SK-N-SH treated with all-trans-retinoic acid at 6 μM for 48 hours (cell line): ENCODE results near the gene GATC.
A peak's percentile ranks its signal among the peaks of the same experiment; 100 is the strongest.

Experiments used
- ATAC-seq: fragments of 200-7000 bp; cut with Tn5 transposase; 3 replicates; pipeline ENCODE4 v1.9.1; 2020; ENCODE audit warnings: mild to moderate bottlenecking, moderate library complexity
- BACH2 ChIP-seq: fragments of 250-450 bp; sonication (Bioruptor Pico); IDR thresholded peaks from 2 replicates; pipeline ENCODE4 v1.9.0; 2021; ENCODE audit warnings: mild to moderate bottlenecking, borderline replicate concordance
- CSRNP3 ChIP-seq: fragments of 250-450 bp; sonication (Bioruptor Pico); IDR thresholded peaks from 2 replicates; pipeline ENCODE4 v1.5.1; 2021; ENCODE audit warnings: mild to moderate bottlenecking, moderate library complexity
- ESRRG ChIP-seq: fragments of 250-450 bp; sonication (Bioruptor Pico); IDR thresholded peaks from 2 replicates; pipeline ENCODE4 v1.6.1; 2021; ENCODE audit warnings: mild to moderate bottlenecking
- GLIS3 ChIP-seq: fragments of 250-450 bp; sonication (Bioruptor Pico); IDR thresholded peaks from 2 replicates; pipeline ENCODE4 v1.5.0; 2020; ENCODE audit warnings: mild to moderate bottlenecking, moderate library complexity
- ISL1 ChIP-seq: fragments of 250-450 bp; sonication (Bioruptor Pico); IDR thresholded peaks from 2 replicates; pipeline ENCODE4 v2.1.2; 2022; ENCODE audit warnings: mild to moderate bottlenecking, moderate library complexity
- OSR1 ChIP-seq: fragments of 250-450 bp; sonication (Bioruptor Pico); IDR thresholded peaks from 2 replicates; pipeline ENCODE4 v1.8.0; 2022; ENCODE audit warnings: moderate library complexity, mild to moderate bottlenecking, inconsistent platforms
- PATZ1 ChIP-seq: fragments of 250-450 bp; sonication (Bioruptor Pico); IDR thresholded peaks from 2 replicates; pipeline ENCODE4 v1.8.0; 2020; ENCODE audit warnings: mild to moderate bottlenecking, moderate library complexity, borderline replicate concordance
- POU6F1 ChIP-seq: fragments of 250-450 bp; sonication (Bioruptor Pico); IDR thresholded peaks from 2 replicates; pipeline ENCODE4 v1.8.0; 2021; ENCODE audit warnings: low read depth, mild to moderate bottlenecking, moderate library complexity, borderline replicate concordance
- PPARA ChIP-seq: fragments of 250-450 bp; sonication (Bioruptor Pico); IDR thresholded peaks from 2 replicates; pipeline ENCODE4 v1.5.0; 2020; ENCODE audit warnings: mild to moderate bottlenecking, borderline replicate concordance
- RARB ChIP-seq: fragments of 250-450 bp; sonication (Bioruptor Pico); IDR thresholded peaks from 2 replicates; pipeline ENCODE4 v1.8.0; 2021; ENCODE audit warnings: mild to moderate bottlenecking, moderate library complexity
- SNAI2 ChIP-seq: fragments of 250-450 bp; sonication (Bioruptor Pico); IDR thresholded peaks from 2 replicates; pipeline ENCODE4 v1.5.0; 2020; ENCODE audit warnings: mild to moderate bottlenecking, moderate library complexity
- TCF4 ChIP-seq: fragments of 250-450 bp; sonication (Bioruptor Pico); IDR thresholded peaks from 2 replicates; pipeline ENCODE4 v1.8.0; 2021; ENCODE audit warnings: mild to moderate bottlenecking, moderate library complexity, borderline replicate concordance
- TOX ChIP-seq: fragments of 250-450 bp; sonication (Bioruptor Pico); IDR thresholded peaks from 2 replicates; pipeline ENCODE4 v1.8.0; 2021; ENCODE audit warnings: mild to moderate bottlenecking, moderate library complexity, borderline replicate concordance
- TSHZ2 ChIP-seq: fragments of 250-450 bp; sonication (Bioruptor Pico); IDR thresholded peaks from 2 replicates; pipeline ENCODE4 v1.5.0; 2020; ENCODE audit warnings: mild to moderate bottlenecking, moderate library complexity
- ZC3H10 ChIP-seq: fragments of 250-450 bp; sonication (Bioruptor Pico); IDR thresholded peaks from 2 replicates; pipeline ENCODE4 v1.5.1; 2021; ENCODE audit warnings: mild to moderate bottlenecking, moderate library complexity
- ZFP3 ChIP-seq: fragments of 250-450 bp; sonication (Bioruptor Pico); IDR thresholded peaks from 2 replicates; pipeline ENCODE4 v1.5.0; 2020; ENCODE audit warnings: mild to moderate bottlenecking, moderate library complexity
- ZFP30 ChIP-seq: fragments of 450-650 bp; formaldehyde crosslinking; IDR thresholded peaks from 2 replicates; pipeline ENCODE4 v1.5.0; 2022; ENCODE audit warnings: mild to moderate bottlenecking, moderate library complexity
- ZNF565 ChIP-seq: fragments of 450-650 bp; formaldehyde crosslinking; conservative IDR thresholded peaks from 2 replicates; pipeline ENCODE4 v1.5.0; 2020; ENCODE audit warnings: low read depth, mild to moderate bottlenecking, moderate library complexity
- ZNF70 ChIP-seq: fragments of 450-650 bp; formaldehyde crosslinking; IDR thresholded peaks from 2 replicates; pipeline ENCODE4 v1.5.0; 2020; ENCODE audit warnings: mild to moderate bottlenecking, moderate library complexity
- ZNF8 ChIP-seq: fragments of 450-650 bp; formaldehyde crosslinking; IDR thresholded peaks from 2 replicates; pipeline ENCODE4 v1.5.0; 2020; ENCODE audit warnings: mild to moderate bottlenecking, moderate library complexity
- TF ChIP-seq, protein P1 (sequence below): fragments of 250-450 bp; sonication (Bioruptor Pico); IDR thresholded peaks from 2 replicates; pipeline ENCODE4 v1.5.1; 2020; ENCODE audit warnings: low read depth, mild to moderate bottlenecking, moderate library complexity

The GATC gene

GRCh38 chr12:120490325-120490724 lies 44.1 kb downstream of the GATC start:
- ATAC-seq = no peak

DNA sequence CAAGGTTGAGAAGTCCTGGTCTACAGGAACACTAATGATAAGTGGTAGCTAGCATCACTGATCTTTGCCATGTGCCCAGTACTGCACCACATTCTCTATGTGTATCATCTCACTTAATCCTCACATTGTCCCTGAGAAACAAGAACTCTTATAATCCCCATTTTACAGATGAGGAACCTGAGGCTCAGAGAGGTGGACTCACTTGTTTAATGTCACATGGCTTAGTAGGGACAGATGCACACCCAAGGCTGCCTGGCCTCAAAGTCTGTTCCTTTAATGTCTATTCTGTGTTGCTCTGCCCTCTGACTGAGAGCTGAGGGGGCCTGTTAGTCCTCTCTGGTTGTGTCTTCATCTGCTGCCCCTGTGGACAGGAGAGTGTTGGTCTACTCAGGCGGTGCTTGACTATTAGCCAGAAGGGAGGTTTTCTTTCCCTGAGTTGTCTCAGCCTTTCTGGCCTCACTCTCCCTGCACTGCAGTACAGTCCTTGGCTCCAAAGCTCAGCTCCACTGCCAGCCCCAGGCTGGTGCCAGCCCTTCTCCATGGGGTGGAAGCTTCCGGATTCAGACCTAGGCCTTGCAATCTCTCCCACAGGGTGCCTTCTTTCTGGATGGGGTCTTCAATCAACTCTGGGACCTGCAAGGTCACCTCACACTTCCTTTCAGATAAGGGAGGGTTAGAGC lies 44.7 kb downstream of the GATC start:
- TF ChIP-seq CSRNP3 (CRISPR knock-in tag) (no peak), PPARA (CRISPR knock-in tag) (no peak), TOX (CRISPR knock-in tag) (no peak), ZFP30 (CRISPR knock-in tag) (no peak), POU6F1 (CRISPR knock-in tag) (no peak), OSR1 (CRISPR knock-in tag) (no peak), BACH2 (no peak), ZFP3 (CRISPR knock-in tag) (no peak), ISL1 (CRISPR knock-in tag) (no peak), ESRRG (CRISPR knock-in tag) (no peak), SNAI2 (CRISPR knock-in tag) (no peak), GLIS3 (no peak), TCF4 (no peak), TSHZ2 (CRISPR knock-in tag) (no peak), ZNF70 (no peak), RARB (CRISPR knock-in tag) (no peak), PATZ1 (CRISPR knock-in tag) (no peak)
- TF ChIP-seq, all 23 proteins: peak for 0

More at GRCh38 chr12:120490325-120490724, 44.1 kb downstream of the GATC start:
- TF ChIP-seq PPARA (CRISPR knock-in tag) (no peak), TSHZ2 (CRISPR knock-in tag) (no peak), ZC3H10 (CRISPR knock-in tag) (no peak), ZNF8 (CRISPR knock-in tag) (no peak)

DNA sequence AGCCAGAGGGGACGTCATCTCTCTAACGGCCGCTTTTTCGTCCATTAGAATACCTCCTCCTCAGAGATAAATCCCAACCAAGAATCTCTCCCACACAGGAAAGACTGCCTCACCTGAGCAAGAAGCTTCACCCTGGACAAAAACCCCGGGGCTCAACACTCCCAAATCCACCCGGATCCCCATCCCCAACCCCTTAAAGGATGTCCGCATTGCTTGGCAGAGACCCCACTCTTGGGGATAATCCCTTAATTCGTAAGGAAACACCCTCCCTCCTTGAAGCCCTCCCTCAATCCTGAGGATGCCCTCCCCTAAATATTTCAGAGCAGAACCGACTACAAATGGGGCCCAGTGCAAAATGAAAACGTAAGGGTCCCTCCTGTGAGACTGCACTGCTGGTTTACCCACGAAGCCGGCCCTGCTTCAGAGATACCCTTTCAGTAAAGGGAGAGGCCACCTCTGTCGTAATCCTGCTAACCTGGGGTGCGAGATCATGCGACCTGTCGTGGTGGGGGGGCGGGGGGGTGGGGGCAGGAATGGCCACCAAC lies 49.0 kb downstream of the GATC start:
- peak; percentile 5; the same call in 2 of the 3 replicates for ATAC-seq
- TF ChIP-seq BACH2 (no peak), TOX (CRISPR knock-in tag) (no peak), POU6F1 (CRISPR knock-in tag) (no peak), ZFP3 (CRISPR knock-in tag) (no peak), TCF4 (no peak), ZNF8 (CRISPR knock-in tag) (no peak), ISL1 (CRISPR knock-in tag) (no peak), ZNF565 (CRISPR knock-in tag) (no peak), PPARA (CRISPR knock-in tag) (no peak), ZNF70 (no peak), RARB (CRISPR knock-in tag) (no peak)
- TF ChIP-seq, protein P1, sequence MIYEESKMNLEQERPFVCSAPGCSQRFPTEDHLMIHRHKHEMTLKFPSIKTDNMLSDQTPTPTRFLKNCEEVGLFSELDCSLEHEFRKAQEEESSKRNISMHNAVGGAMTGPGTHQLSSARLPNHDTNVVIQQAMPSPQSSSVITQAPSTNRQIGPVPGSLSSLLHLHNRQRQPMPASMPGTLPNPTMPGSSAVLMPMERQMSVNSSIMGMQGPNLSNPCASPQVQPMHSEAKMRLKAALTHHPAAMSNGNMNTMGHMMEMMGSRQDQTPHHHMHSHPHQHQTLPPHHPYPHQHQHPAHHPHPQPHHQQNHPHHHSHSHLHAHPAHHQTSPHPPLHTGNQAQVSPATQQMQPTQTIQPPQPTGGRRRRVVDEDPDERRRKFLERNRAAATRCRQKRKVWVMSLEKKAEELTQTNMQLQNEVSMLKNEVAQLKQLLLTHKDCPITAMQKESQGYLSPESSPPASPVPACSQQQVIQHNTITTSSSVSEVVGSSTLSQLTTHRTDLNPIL (CRISPR knock-in tag) = no peak

More for the DNA sequence above, 44.7 kb downstream of the GATC start:
- no peak for ATAC-seq
